PC-9 (cell line): ENCODE data around the gene MLX. TPM values are rescaled to one million over a fixed set of nuclear protein-coding genes. Genes with fewer than 3 reads are reported as not detected.
A peak's percentile ranks its signal among the peaks of the same experiment; 100 is the strongest.
"Not testable (repeated sequence)": the region's sequence is repeated elsewhere in the genome, so short reads cannot be mapped to it uniquely, and the experiment has no call there.

Experiments used
- BruUV-seq: library from RNA; stranded (reverse); fragments of 400-500 nt; replicated peaks from 2 replicates; lab custom pipeline; 2021; lab: Mats Ljungman, UMichigan
- CTCF ChIA-PET: fragments of 300-600 bp; sonication (Branson Sonifier 250); formaldehyde crosslinking; loops from one replicate; lab custom pipeline; 2022; ENCODE audit warnings: antibody characterized with exemption; lab: Charles Lee
- POLR2A ChIA-PET: fragments of 300-600 bp; sonication (Branson Sonifier 250); formaldehyde crosslinking; loops from one replicate; lab custom pipeline; 2022; ENCODE audit warnings: antibody characterized with exemption; ENCODE audit not compliant: unreplicated experiment; lab: Charles Lee
- DNase-seq, 2 experiments: peaks; one replicate each; pipeline versions ENCODE4 v3.0.0 to v3.0.0-alpha.2; 2015 to 2022; ENCODE audit warnings: mixed read lengths in 1 of 2
- H2AFZ ChIP-seq: fragments of 200-600 bp; sonication (generic); 2 replicates; pipeline ENCODE4 v1.8.1; 2017; ENCODE audit warnings: antibody characterized with exemption
- H3F3A ChIP-seq: fragments of 200-600 bp; sonication (generic); 2 replicates; pipeline ENCODE4 v1.8.1; 2017; ENCODE audit warnings: antibody characterized with exemption, mild to moderate bottlenecking, low read depth; ENCODE audit not compliant: insufficient read depth
- H3K27ac ChIP-seq: fragments of 200-600 bp; sonication (generic); 2 replicates; pipeline ENCODE4 v1.6.1; 2016; ENCODE audit warnings: mixed run types
- H3K27me3 ChIP-seq: fragments of 200-600 bp; sonication (generic); 2 replicates; pipeline ENCODE4 v1.6.1; 2016; ENCODE audit warnings: low read depth, mixed run types; ENCODE audit not compliant: insufficient read depth
- H3K36me3 ChIP-seq: fragments of 200-600 bp; sonication (generic); 2 replicates; pipeline ENCODE4 v1.6.1; 2016; ENCODE audit warnings: low read depth, mixed run types
- H3K4me1 ChIP-seq: fragments of 200-600 bp; sonication (generic); replicated peaks from 2 replicates; pipeline ENCODE4 v1.6.1; 2016; ENCODE audit warnings: mixed run types; ENCODE audit not compliant: insufficient read depth
- H3K4me2 ChIP-seq: fragments of 200-600 bp; sonication (generic); 2 replicates; pipeline ENCODE4 v1.6.1; 2017; ENCODE audit warnings: mixed run types
- H3K4me3 ChIP-seq: fragments of 200-600 bp; sonication (generic); 2 replicates; pipeline ENCODE4 v1.6.1; 2016; ENCODE audit warnings: mixed run types
- H3K79me2 ChIP-seq: fragments of 200-600 bp; sonication (generic); 2 replicates; pipeline ENCODE4 v1.6.1; 2017; ENCODE audit warnings: low read depth, mixed run types
- H3K9me2 ChIP-seq: fragments of 200-600 bp; sonication (generic); 2 replicates; pipeline ENCODE4 v1.8.1; 2017; ENCODE audit warnings: mild to moderate bottlenecking; ENCODE audit not compliant: insufficient read depth
- H3K9me3 ChIP-seq: fragments of 200-600 bp; sonication (generic); 2 replicates; pipeline ENCODE4 v1.8.1; 2016; ENCODE audit warnings: low read depth; ENCODE audit not compliant: insufficient read depth
- H4K20me1 ChIP-seq: fragments of 200-600 bp; sonication (generic); 2 replicates; pipeline ENCODE4 v1.8.1; 2017; ENCODE audit not compliant: insufficient read depth
- EZH2 ChIP-seq: fragments of 200-600 bp; sonication (generic); IDR thresholded peaks from 2 replicates; pipeline ENCODE4 v1.8.0; 2017; ENCODE audit warnings: antibody characterized with exemption, low read depth
- intact Hi-C: fragments of 100-400 bp; cut with micrococcal nuclease; formaldehyde crosslinking; loops from one replicate; pipeline ENCODE4 v1.10.0; 2022; ENCODE audit not compliant: unreplicated experiment
- total RNA-seq: library from RNA; stranded (reverse); gene quantifications from 2 replicates; pipeline ENCODE4 v1.2.3, GENCODE V29; 2021
- TF ChIP-seq, protein P1 (sequence below): fragments of 200-600 bp; sonication (generic); conservative IDR thresholded peaks from 2 replicates; pipeline ENCODE4 v1.6.1; 2017; ENCODE audit warnings: mixed run types, antibody characterized with exemption, mild to moderate bottlenecking, moderate library complexity

Gene MLX
- total RNA-seq, 1 experiment from 2014 or later, result 26.0 TPM

GRCh38 chr17:42548993-42549755, 17.7 kb upstream of the MLX start:
- Histone ChIP-seq H4K20me1 (no peaks in the 10 kb centered on the region), H3K9me3 (no peaks in the 10 kb centered on the region), H3K36me3 (no peaks in the 10 kb centered on the region), H3K27me3 (no peaks in the 10 kb centered on the region), H3K79me2 (peaks cover 10% of the 10 kb centered on the region), H3K9me2 (no peaks in the 10 kb centered on the region), H3K27ac (no peak overlapping the region), H3F3A (peaks cover 20% of the 10 kb centered on the region; the same call in 1 of the 2 replicates), H3K4me3 (no peak overlapping the region), H2AFZ (no peak overlapping the region), H3K4me1 (no peaks in the 10 kb centered on the region), H3K4me2 (peak overlapping the region; percentile 40; the same call in 1 of the 2 replicates)
- BruUV-seq, result no TSS peak
- intact Hi-C loops, result no loop called here
- TF ChIP-seq, protein P1, sequence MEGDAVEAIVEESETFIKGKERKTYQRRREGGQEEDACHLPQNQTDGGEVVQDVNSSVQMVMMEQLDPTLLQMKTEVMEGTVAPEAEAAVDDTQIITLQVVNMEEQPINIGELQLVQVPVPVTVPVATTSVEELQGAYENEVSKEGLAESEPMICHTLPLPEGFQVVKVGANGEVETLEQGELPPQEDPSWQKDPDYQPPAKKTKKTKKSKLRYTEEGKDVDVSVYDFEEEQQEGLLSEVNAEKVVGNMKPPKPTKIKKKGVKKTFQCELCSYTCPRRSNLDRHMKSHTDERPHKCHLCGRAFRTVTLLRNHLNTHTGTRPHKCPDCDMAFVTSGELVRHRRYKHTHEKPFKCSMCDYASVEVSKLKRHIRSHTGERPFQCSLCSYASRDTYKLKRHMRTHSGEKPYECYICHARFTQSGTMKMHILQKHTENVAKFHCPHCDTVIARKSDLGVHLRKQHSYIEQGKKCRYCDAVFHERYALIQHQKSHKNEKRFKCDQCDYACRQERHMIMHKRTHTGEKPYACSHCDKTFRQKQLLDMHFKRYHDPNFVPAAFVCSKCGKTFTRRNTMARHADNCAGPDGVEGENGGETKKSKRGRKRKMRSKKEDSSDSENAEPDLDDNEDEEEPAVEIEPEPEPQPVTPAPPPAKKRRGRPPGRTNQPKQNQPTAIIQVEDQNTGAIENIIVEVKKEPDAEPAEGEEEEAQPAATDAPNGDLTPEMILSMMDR, result no peak
- POLR2A ChIA-PET, result no interaction called here
- CTCF ChIA-PET, result interaction anchor here (1.6 kb wide), 1 partner anchor 17 kb away, joined by 4 read pairs; no protein-coding TSS in a partner anchor
- DNase-seq, result no peak

GRCh38 chr17:42552736-42553135, 14.2 kb upstream of the MLX start, which contains the start of gene HSD17B1:
Gene HSD17B1, plus strand, starts transcription at chr17:42552923. Its CDS starts 11 bp downstream, at chr17:42552934.
- Histone ChIP-seq H3K27ac (peak within 1 kb of the TSS; percentile 43), H3K79me2 (peaks cover 24% of the 10 kb centered on the region), H3F3A (peaks cover 11% of the 10 kb centered on the region; the same call in 1 of the 2 replicates), H3K4me2 (peak within 1 kb of the TSS; percentile 98), H3K4me3 (peak within 1 kb of the TSS; percentile 99; the same call in 1 of the 2 replicates)
- POLR2A ChIA-PET, intact Hi-C loops, H3K4me1 ChIP-seq, BruUV-seq, H4K20me1 ChIP-seq, H3K9me3 ChIP-seq, H3K36me3 ChIP-seq, H2AFZ ChIP-seq, DNase-seq, H3K9me2 ChIP-seq, H3K27me3 ChIP-seq: not testable (repeated sequence)
- CTCF ChIA-PET, result interaction anchor here (0.6 kb wide), 1 partner anchor 81 kb away, joined by 3 read pairs; no protein-coding TSS in a partner anchor

- no peak overlapping the region for H2AFZ ChIP-seq
- H3K79me2 ChIP-seq, result peaks cover 24% of the 10 kb centered on the region
These were observed 13.6 kb upstream of the MLX start for GRCh38 chr17:42553161-42553818.

More at GRCh38 chr17:42553161-42553818, 13.6 kb upstream of the MLX start:
- ChIA-PET CTCF (interaction anchor here (0.6 kb wide), 1 partner anchor 82 kb away, joined by 3 read pairs; no protein-coding TSS in a partner anchor), POLR2A (no interaction called here)
- Histone ChIP-seq H3K4me1 (no peaks in the 10 kb centered on the region), H3K9me3 (no peaks in the 10 kb centered on the region), H3K27ac (no peak overlapping the region), H4K20me1 (no peaks in the 10 kb centered on the region), H3F3A (peaks cover 11% of the 10 kb centered on the region; the same call in 1 of the 2 replicates), H3K36me3 (no peaks in the 10 kb centered on the region), H3K9me2 (no peaks in the 10 kb centered on the region), H3K27me3 (no peaks in the 10 kb centered on the region), H3K4me3 (peak overlapping the region; percentile 99; the same call in 1 of the 2 replicates), H3K4me2 (peak overlapping the region; percentile 98)
- no peak for TF ChIP-seq EZH2
- TF ChIP-seq, protein P1, result no peak
- intact Hi-C loops, result no loop called here
- no peak for DNase-seq
- BruUV-seq, result no TSS peak
